Left renal cortex interstitium (tissue), 4 donors: ENCODE measurements around the gene TUT4. TPM values are rescaled to one million over a fixed set of nuclear protein-coding genes. Genes with fewer than 3 reads are reported as not detected.

Source experiments
- DNase-seq, 4 donors: peaks; one replicate each; pipeline ENCODE4 v3.0.0-alpha.2; 2013; ENCODE audit warnings: low read depth in 4 of 4, low spot score in 2 of 4, missing footprints in 1 of 4
- polyA plus RNA-seq, 4 donors: library from polyadenylated mRNA; unstranded; fragments of 120-200 nt; gene quantifications; one replicate each; pipeline ENCODE4 v1.2.1, GENCODE V29; 2013; ENCODE audit not compliant: insufficient read length in 4 of 4

Gene TUT4
- polyA plus RNA-seq, 4 donors = 65.6 to 131 (median 91.2) TPM

GRCh38 chr1:52423055-52423454 is 129.8 kb downstream of the TUT4 start:
- DNase-seq = no peak

GRCh38 chr1:52420713-52421112 is 132.2 kb downstream of the TUT4 start:
- no peak for DNase-seq

- DNase-seq = no peak
Observed at GRCh38 chr1:52416811-52417210, 136.1 kb downstream of the TUT4 start.

- no peak for DNase-seq
Observed at GRCh38 chr1:52414942-52415341, 137.9 kb downstream of the TUT4 start.

- DNase-seq = no peak
Observed at GRCh38 chr1:52413410-52413989, 139.4 kb downstream of the TUT4 start.

GRCh38 chr1:52404975-52405338 is 147.9 kb downstream of the TUT4 start:
- DNase-seq = no peak

GRCh38 chr1:52404116-52404974 is 148.5 kb downstream of the TUT4 start, which contains the start of the genes ORC1 and PRPF38A:
Gene ORC1 (minus strand): TSS chr1:52404423. CDS start chr1:52402223, 2,200 bp downstream.
Gene PRPF38A (plus strand): TSS chr1:52404602. CDS start chr1:52404750, 148 bp downstream.
- DNase-seq = peak; percentile 86 to 97 (median 90)

- peak in 1 of 4 donors; percentile 3 for DNase-seq
Observed at GRCh38 chr1:52403566-52404115, 149.3 kb downstream of the TUT4 start.

GRCh38 chr1:52402860-52403240 is 150.0 kb downstream of the TUT4 start:
- peak in 2 of 4 donors; percentile 2 to 9 for DNase-seq

GRCh38 chr1:52400131-52400530 is 152.8 kb downstream of the TUT4 start:
- no peak for DNase-seq

GRCh38 chr1:52399629-52400028 is 153.3 kb downstream of the TUT4 start:
- no peak for DNase-seq

- DNase-seq = no peak
Observed at GRCh38 chr1:52393174-52393573, 159.7 kb downstream of the TUT4 start.

- no peak for DNase-seq
Observed at GRCh38 chr1:52386458-52386857, 166.4 kb downstream of the TUT4 start.

- no peak for DNase-seq
Observed at GRCh38 chr1:52385376-52385775, 167.5 kb downstream of the TUT4 start.

Other genes starting within 250 kb of the TUT4 start
- 10 to 100 TPM; 26.8 to 45.1 (median 32.6) TPM for gene CC2D1B, start 186.9 kb downstream of the TUT4 start, polyA plus RNA-seq
- gene ORC1, start 148.7 kb downstream of the TUT4 start, polyA plus RNA-seq = 1 to 10 TPM; 5.9 to 7.7 (median 6.6) TPM
- 10 to 100 TPM; 71.8 to 87.9 (median 78.3) TPM for gene PRPF38A, start 148.5 kb downstream of the TUT4 start, polyA plus RNA-seq
- 100 to 1,000 TPM in 1 of 4 donors, 10 to 100 TPM in 3; 68.8 to 102 (median 71.7) TPM for gene GPX7, start 49.3 kb upstream of the TUT4 start, polyA plus RNA-seq
- 1 to 10 TPM; 1.2 to 2.4 (median 1.5) TPM for gene SHISAL2A, start 80.1 kb upstream of the TUT4 start, polyA plus RNA-seq
- gene COA7, start 145.3 kb upstream of the TUT4 start, polyA plus RNA-seq = 10 to 100 TPM; 15.3 to 17.0 (median 16.5) TPM
- gene ZYG11B, start 173.4 kb upstream of the TUT4 start, polyA plus RNA-seq = 10 to 100 TPM; 23.3 to 28.7 (median 24.5) TPM